ENCODE data around the gene MORN1.

MORN1 gene

GRCh38 chr1:2344744-2345296, 46.5 kb downstream of the MORN1 start:
- no peaks in the 10 kb centered on the region for H3K4me1 ChIP-seq (ENCODE audit: control insufficient read depth in 1 of 2, insufficient read depth in 1 of 2, low read depth in 1 of 2, low read length in 1 of 2)
- H3K36me3 ChIP-seq = no peaks in the 10 kb centered on the region
- no peak overlapping the region for H3K27ac ChIP-seq
- no peaks in the 10 kb centered on the region for H3K9me3 ChIP-seq
- no peak for TF ChIP-seq CTCF (IDR thresholded peaks at IDR 0.05)
- H3K27me3 ChIP-seq = no peaks in the 10 kb centered on the region
- no peak overlapping the region for H3K4me3 ChIP-seq (ENCODE audit: low read depth in 1 of 2, low read length in 1 of 2)

GRCh38 chr1:2344121-2344681, 47.2 kb downstream of the MORN1 start:
- TF ChIP-seq CTCF (IDR thresholded peaks at IDR 0.05) = no peak
- no peaks in the 10 kb centered on the region for H3K4me1 ChIP-seq (ENCODE audit: control insufficient read depth in 1 of 2, insufficient read depth in 1 of 2, low read depth in 1 of 2, low read length in 1 of 2)
- H3K36me3 ChIP-seq = no peaks in the 10 kb centered on the region
- no peaks in the 10 kb centered on the region for H3K27me3 ChIP-seq
- no peak overlapping the region for H3K4me3 ChIP-seq (ENCODE audit: low read depth in 1 of 2, low read length in 1 of 2)
- H3K9me3 ChIP-seq = no peaks in the 10 kb centered on the region
- H3K27ac ChIP-seq = no peak overlapping the region

- H3K27ac ChIP-seq = no peak overlapping the region
- no peaks in the 10 kb centered on the region for H3K36me3 ChIP-seq
- no peaks in the 10 kb centered on the region for H3K9me3 ChIP-seq
- no peak for TF ChIP-seq CTCF (IDR thresholded peaks at IDR 0.05)
- H3K27me3 ChIP-seq = no peaks in the 10 kb centered on the region
- H3K4me1 ChIP-seq (ENCODE audit: control insufficient read depth in 1 of 2, insufficient read depth in 1 of 2, low read depth in 1 of 2, low read length in 1 of 2) = no peaks in the 10 kb centered on the region
- no peak overlapping the region for H3K4me3 ChIP-seq (ENCODE audit: low read depth in 1 of 2, low read length in 1 of 2)
Measured at GRCh38 chr1:2343023-2343935, 48.1 kb downstream of the MORN1 start.

GRCh38 chr1:2342384-2343022, 48.9 kb downstream of the MORN1 start:
- no peaks in the 10 kb centered on the region for H3K36me3 ChIP-seq
- no peaks in the 10 kb centered on the region for H3K4me1 ChIP-seq (ENCODE audit: control insufficient read depth in 1 of 2, insufficient read depth in 1 of 2, low read depth in 1 of 2, low read length in 1 of 2)
- no peak overlapping the region for H3K4me3 ChIP-seq (ENCODE audit: low read depth in 1 of 2, low read length in 1 of 2)
- no peaks in the 10 kb centered on the region for H3K27me3 ChIP-seq
- no peak overlapping the region for H3K27ac ChIP-seq
- TF ChIP-seq CTCF (IDR thresholded peaks at IDR 0.05) = no peak
- no peaks in the 10 kb centered on the region for H3K9me3 ChIP-seq

DNA sequence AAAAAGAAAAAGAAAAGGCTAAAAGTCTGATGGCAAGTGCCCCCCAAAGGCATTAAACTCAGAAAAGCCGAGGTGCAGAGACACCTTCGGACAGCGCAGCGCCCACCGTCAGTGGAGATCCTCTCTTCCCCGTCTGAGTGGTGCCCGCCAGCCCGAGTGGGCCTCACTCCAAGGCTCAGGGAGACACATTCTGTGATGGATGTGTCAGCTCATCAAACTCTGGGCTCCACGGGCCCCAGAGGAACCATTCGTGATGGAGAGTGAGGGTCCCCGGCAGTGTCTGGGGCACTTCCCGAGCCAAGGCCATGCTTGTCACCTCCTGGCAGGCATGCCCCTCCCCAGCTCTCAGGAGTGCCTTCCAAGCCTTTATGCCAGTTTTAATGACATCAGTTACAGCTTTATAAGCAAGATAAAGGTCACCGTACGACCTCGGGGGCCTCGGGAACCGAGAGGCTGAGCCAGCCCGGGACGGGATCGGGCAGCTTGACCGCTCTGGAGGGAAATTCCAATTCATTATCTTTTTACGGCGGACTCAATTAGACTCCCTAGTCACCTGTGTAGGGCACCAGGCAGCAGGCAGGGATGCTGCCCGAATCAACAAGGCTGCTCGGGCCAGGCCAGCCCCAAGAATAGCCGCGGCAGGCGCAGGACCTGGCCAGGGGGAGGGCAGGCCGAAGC, 49.5 kb downstream of the MORN1 start:
- Histone ChIP-seq H3K4me3 (ENCODE audit: low read depth in 1 of 2, low read length in 1 of 2) (no peak overlapping the region), H3K27me3 (no peaks in the 10 kb centered on the region), H3K9me3 (no peaks in the 10 kb centered on the region), H3K27ac (no peak overlapping the region), H3K36me3 (no peaks in the 10 kb centered on the region), H3K4me1 (ENCODE audit: control insufficient read depth in 1 of 2, insufficient read depth in 1 of 2, low read depth in 1 of 2, low read length in 1 of 2) (no peaks in the 10 kb centered on the region)
- no peak for TF ChIP-seq CTCF (IDR thresholded peaks at IDR 0.05)
